Activated T-helper 2 cell treated with anti-CD3 and anti-CD28 coated beads, Interferon-gamma antibody, Interleukin-2, Interleukin-4, amounts not matched to agents 10 μg/mL and 5 μg/mL and 100 μg/mL, durations not matched to agents 14 hours and 24 hours and 36 hours (primary cell): ENCODE data around the gene IGSF21. TPM values are rescaled to one million over a fixed set of nuclear protein-coding genes. Genes with fewer than 3 reads are reported as not detected.

Experiments used
- DNase-seq: peaks from one replicate; pipeline ENCODE4 v3.0.0; 2021; ENCODE audit warnings: low spot score
- H3K27ac Mint-ChIP-seq: one replicate; pipeline ENCODE4 v1.8.0; 2021; ENCODE audit warnings: mixed read lengths
- H3K27me3 Mint-ChIP-seq: one replicate; pipeline ENCODE4 v1.8.0; 2021; ENCODE audit warnings: low read depth, mixed read lengths
- H3K36me3 Mint-ChIP-seq: one replicate; pipeline ENCODE4 v1.8.0; 2021; ENCODE audit warnings: low read depth, mixed read lengths
- H3K4me1 Mint-ChIP-seq: one replicate; pipeline ENCODE4 v1.8.0; 2021; ENCODE audit warnings: low read depth, mixed read lengths
- H3K4me3 Mint-ChIP-seq: one replicate; pipeline ENCODE4 v1.8.0; 2021; ENCODE audit warnings: low read depth, mild to moderate bottlenecking, moderate library complexity, mixed read lengths
- H3K9me3 Mint-ChIP-seq: one replicate; pipeline ENCODE4 v1.8.0; 2021; ENCODE audit warnings: mixed read lengths
- intact Hi-C: fragments of 100-400 bp; cut with micrococcal nuclease; formaldehyde crosslinking; loops from one replicate; pipeline ENCODE4 v1.15.1; 2023
- total RNA-seq: library from RNA; stranded (reverse); gene quantifications from 2 replicates; pipeline ENCODE4 v1.2.3, GENCODE V29; 2022

IGSF21 gene
- total RNA-seq, 1 donor from 2014 or later, result not detected

DNA sequence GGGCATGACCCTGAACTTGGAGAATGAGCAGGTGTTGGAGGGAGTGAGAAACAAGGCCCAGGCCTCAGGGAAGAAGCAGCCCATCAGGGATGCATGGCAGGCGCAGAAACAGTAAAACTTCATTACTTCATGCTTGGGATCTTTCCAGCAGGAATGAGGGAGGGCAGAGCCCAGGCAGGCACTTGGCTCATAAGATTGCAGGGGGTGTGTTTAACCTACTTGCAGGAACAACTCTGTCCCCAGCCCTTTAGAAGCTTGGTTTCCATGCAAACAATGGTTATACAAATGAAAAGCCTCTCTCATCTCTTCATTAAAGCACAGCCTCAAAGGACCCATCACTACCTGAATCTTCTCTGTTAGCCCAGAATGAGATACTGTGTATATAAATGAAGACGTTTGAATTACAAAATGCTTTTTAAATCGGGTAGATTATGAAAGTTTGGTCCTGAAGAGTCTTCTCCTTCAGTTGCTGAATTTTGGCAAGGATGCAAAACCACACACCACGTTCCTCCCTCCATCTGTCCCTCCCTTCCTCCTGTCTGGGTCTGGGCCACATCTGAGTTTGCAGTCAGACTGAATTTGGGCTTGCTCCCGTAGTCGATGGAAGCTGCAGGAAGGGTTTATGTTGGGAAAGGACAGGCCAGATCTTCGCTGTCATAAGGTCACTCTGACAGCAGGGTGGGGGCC, 218.8 kb downstream of the IGSF21 start:
- no peak overlapping the region for H3K27ac Mint-ChIP-seq
- H3K27me3 Mint-ChIP-seq, result no peaks in the 10 kb centered on the region
- intact Hi-C loops, result no loop called here
- H3K9me3 Mint-ChIP-seq, result no peaks in the 10 kb centered on the region
- DNase-seq, result no peak
- no peaks in the 10 kb centered on the region for H3K4me1 Mint-ChIP-seq
- no peaks in the 10 kb centered on the region for H3K36me3 Mint-ChIP-seq
- no peak overlapping the region for H3K4me3 Mint-ChIP-seq

DNA sequence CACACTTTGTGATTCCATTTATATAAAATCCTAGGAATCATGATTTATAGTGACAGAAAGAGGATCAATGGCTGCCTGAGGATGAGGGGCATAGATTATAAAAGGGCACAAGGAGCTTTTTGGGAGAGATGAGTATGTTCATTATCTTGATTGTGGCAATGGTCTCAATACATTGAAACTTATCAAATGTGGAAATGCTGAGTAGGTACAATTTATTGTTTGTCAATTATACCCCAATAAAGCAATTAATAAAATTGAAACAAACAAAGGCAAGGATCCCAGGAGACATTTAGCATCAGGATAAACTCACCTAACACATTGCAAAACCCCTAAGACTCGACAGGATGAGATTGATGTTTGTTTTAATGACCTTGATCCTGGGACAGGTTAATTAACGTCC, 220.1 kb downstream of the IGSF21 start:
- intact Hi-C loops, result no loop called here
- Mint-ChIP-seq H3K4me1 (no peaks in the 10 kb centered on the region), H3K4me3 (no peak overlapping the region)

DNA sequence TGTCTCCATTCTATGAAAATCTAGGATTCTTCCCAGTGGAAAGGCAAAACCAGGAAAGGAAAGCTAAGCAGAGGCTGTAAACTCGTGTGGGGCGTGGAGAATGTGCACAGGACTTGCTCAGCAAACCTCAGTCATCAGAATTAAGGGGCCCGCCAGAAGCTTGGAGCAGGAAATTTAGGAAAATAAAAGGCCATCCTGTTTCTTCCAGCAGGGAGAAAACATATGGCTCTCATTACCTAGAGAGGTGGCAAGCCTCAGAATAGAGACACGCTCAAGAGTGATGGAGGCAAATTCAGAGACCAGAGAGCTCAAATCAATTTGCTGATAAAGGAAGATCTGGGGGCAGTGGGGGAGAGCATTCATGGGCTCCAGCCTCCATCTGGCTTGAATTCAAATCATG, 221.2 kb downstream of the IGSF21 start:
- Mint-ChIP-seq H3K27me3 (no peaks in the 10 kb centered on the region), H3K4me3 (no peak overlapping the region), H3K9me3 (no peaks in the 10 kb centered on the region), H3K4me1 (no peaks in the 10 kb centered on the region), H3K27ac (no peak overlapping the region), H3K36me3 (no peaks in the 10 kb centered on the region)
- DNase-seq, result no peak
- intact Hi-C loops, result no loop called here

More for the DNA sequence above, 220.1 kb downstream of the IGSF21 start:
- Mint-ChIP-seq H3K9me3 (no peaks in the 10 kb centered on the region), H3K27ac (no peak overlapping the region), H3K36me3 (no peaks in the 10 kb centered on the region), H3K27me3 (no peaks in the 10 kb centered on the region)
- no peak for DNase-seq

DNA sequence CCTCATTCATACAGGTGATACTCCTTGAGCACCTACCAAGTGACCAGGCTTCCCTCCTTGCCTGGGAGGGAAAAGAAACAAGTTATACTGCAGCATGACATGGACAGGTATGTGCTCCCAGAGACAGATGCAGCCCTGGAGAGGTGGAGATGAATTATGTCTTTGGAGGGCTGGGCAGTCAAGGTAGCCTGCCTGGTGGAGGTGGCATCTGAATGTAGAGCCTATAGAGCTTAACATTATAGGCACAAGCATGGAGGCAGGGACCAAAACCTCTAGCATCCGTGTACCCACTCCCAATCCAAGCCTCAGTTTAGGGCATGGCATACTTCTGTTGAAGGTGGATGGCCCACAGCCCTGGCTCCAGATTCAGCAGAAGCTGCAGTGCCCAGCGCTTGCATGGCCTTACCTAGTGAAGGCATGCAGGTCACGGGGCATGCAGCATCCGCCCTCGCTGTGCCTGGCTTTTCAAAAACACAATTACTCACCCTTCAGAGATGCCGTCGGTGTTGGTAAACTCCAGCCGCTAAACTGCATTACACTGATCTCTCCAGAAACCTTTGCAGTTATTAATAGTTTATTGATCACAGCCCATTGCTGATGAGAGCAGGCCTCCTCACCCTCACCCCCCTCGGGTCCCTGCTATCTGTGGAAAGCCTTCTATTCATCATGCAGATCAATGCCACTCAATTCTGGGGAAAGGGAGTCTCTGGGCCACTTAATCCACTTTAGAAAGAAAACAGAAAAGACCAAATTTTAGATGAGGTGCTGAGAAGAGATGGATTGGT, 222.1 kb downstream of the IGSF21 start:
- no peaks in the 10 kb centered on the region for H3K27me3 Mint-ChIP-seq
- H3K4me1 Mint-ChIP-seq, result no peaks in the 10 kb centered on the region
- H3K27ac Mint-ChIP-seq, result no peak overlapping the region
- DNase-seq, result no peak
- no peak overlapping the region for H3K4me3 Mint-ChIP-seq
- no peaks in the 10 kb centered on the region for H3K9me3 Mint-ChIP-seq
- H3K36me3 Mint-ChIP-seq, result no peaks in the 10 kb centered on the region
- intact Hi-C loops, result no loop called here

DNA sequence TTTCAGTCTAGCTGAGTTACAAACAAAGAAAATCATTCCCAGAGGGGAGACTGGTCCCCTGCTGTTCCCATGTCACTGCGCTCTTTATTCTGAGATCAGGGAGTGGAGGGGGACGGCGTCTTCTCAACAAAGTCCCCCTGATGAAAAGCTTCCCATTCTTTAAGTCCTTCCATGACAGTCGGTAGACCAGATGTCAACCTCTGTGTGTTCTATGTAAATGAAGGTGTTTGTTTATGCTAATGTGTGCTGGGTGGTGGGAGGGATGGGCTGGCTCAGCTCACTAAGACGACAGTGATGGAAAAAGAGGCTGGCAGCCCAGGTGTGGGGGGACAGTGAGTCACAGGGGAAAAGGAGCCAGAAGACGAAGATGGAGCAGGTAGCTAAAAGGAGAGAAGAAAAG, 225.0 kb downstream of the IGSF21 start:
- Mint-ChIP-seq H3K9me3 (no peaks in the 10 kb centered on the region), H3K36me3 (no peaks in the 10 kb centered on the region), H3K4me1 (no peaks in the 10 kb centered on the region), H3K27me3 (no peaks in the 10 kb centered on the region), H3K4me3 (no peak overlapping the region), H3K27ac (no peak overlapping the region)
- intact Hi-C loops, result no loop called here
- no peak for DNase-seq

DNA sequence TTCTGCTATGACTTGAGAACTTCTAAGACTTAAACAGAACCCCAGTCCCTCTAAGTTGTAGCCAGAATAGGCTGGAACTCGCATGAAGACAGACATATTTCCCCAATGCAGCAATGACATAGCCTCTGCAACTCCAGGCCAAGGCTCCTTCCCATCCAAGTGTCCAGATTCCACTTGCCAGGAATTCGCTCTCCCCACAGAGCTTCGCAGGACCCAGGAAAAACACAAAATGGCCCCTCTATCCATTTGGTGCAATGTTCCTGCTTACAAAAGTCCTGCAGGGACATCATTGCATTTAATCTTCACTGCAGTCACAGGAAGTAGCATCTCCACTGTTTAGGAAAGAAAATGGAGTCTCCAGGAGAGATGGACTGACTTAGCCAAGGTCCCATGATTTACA, 225.6 kb downstream of the IGSF21 start:
- no peak for DNase-seq
- Mint-ChIP-seq H3K9me3 (no peaks in the 10 kb centered on the region), H3K27me3 (no peaks in the 10 kb centered on the region), H3K4me3 (no peak overlapping the region), H3K27ac (no peak overlapping the region), H3K36me3 (no peaks in the 10 kb centered on the region), H3K4me1 (no peaks in the 10 kb centered on the region)
- intact Hi-C loops, result no loop called here

DNA sequence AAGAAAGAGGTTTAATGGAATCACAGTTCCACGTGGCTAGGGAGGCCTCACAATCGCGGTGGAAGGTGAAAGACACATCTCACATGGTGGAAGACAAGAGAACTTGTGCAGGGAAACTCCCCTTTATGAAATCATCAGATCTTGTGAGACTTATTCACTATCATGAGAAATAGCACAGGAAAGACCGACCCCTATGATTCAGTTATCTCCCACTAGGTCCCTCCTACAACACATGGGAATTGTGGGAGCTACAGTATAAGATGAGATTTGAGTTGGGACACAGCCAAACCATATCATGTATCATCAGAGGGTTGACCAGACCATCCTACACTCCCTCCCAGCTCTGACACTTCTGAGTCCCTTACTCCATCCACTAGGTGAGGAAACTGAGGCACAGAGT, 229.2 kb downstream of the IGSF21 start:
- Mint-ChIP-seq H3K36me3 (no peaks in the 10 kb centered on the region), H3K9me3 (no peaks in the 10 kb centered on the region)

DNA sequence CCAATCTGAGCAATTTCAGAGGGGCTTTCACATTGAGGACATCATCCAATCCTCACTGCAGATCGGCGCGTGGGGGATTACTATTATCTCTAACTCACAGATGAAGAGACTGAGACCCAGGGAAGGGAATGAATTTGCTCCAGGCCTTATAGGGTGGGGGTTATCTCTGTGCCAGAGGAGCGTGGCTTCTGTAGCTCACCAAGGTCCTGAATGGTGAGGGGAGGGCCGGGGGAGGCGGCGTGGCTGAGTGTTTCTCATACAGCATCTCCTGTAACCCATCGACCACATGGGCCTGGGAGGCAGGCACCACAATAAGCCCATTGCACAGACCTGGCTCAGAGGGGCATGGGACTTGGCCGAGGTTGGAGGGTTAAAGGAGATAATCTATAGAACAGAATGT, 230.2 kb downstream of the IGSF21 start:
- no peaks in the 10 kb centered on the region for H3K4me1 Mint-ChIP-seq

More for the DNA sequence above, 229.2 kb downstream of the IGSF21 start:
- no peaks in the 10 kb centered on the region for H3K4me1 Mint-ChIP-seq
- H3K4me3 Mint-ChIP-seq, result no peak overlapping the region
- no peak for DNase-seq
- H3K27ac Mint-ChIP-seq, result no peak overlapping the region
- H3K27me3 Mint-ChIP-seq, result no peaks in the 10 kb centered on the region
- intact Hi-C loops, result no loop called here

DNA sequence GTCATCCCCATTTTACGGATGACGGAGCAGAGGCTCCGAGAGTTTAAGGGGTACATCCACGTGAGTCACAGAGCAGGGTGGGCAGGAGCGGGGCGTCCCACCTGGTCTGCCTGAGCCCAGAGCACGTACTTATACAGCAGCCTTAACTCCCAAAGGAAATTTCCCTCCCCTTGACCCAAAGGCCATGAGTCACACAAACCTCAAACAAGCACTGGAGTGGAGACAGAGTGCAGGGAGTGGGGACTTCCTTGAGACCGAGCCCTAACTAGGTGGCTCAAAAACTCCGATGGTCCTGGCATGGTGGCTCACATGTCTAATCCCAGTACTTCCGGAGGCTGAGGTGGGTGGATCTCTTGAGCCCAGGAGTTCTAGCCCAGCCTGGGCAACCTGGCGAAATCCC, 231.6 kb downstream of the IGSF21 start:
- Mint-ChIP-seq H3K27ac (no peak overlapping the region), H3K9me3 (no peaks in the 10 kb centered on the region), H3K4me1 (no peaks in the 10 kb centered on the region), H3K36me3 (no peaks in the 10 kb centered on the region), H3K27me3 (no peaks in the 10 kb centered on the region), H3K4me3 (no peak overlapping the region)
- DNase-seq, result no peak
- intact Hi-C loops, result no loop called here

More for the DNA sequence above, 230.2 kb downstream of the IGSF21 start:
- Mint-ChIP-seq H3K9me3 (no peaks in the 10 kb centered on the region), H3K27ac (no peak overlapping the region), H3K4me3 (no peak overlapping the region), H3K36me3 (no peaks in the 10 kb centered on the region), H3K27me3 (no peaks in the 10 kb centered on the region)
- DNase-seq, result no peak
- intact Hi-C loops, result no loop called here

DNA sequence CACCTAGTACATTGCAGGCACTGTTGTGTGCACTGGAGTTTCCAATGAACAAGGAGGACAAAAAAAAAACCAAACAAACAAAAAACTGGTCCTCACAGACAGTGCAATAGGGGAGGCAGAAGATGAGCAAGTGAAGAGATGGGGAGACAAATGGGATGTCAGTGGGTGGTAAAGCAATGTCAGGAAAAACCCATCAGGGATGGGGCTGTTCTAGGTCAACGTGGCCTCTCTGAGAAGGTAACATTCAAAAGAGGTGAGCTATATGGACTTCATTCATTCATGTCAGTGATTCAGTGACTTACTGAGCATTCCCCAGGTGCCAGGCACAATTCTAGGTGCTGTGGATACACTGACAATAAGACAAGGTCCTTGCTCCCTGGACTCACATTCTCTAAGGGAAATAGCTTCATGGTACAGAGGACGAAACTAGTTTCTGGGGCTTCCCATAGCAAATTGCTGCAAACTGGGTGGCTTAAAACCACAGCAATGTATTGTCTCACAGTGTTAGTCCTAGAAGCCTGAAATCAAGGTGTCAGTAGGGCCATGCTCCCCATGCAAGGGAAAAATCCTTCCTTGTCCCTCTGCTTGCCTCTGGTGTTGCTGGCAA, 232.7 kb downstream of the IGSF21 start:
- no peak overlapping the region for H3K4me3 Mint-ChIP-seq
- H3K27ac Mint-ChIP-seq, result no peak overlapping the region
- no peaks in the 10 kb centered on the region for H3K36me3 Mint-ChIP-seq
- DNase-seq, result no peak
- H3K9me3 Mint-ChIP-seq, result no peaks in the 10 kb centered on the region
- intact Hi-C loops, result no loop called here
- no peaks in the 10 kb centered on the region for H3K27me3 Mint-ChIP-seq
- no peaks in the 10 kb centered on the region for H3K4me1 Mint-ChIP-seq

DNA sequence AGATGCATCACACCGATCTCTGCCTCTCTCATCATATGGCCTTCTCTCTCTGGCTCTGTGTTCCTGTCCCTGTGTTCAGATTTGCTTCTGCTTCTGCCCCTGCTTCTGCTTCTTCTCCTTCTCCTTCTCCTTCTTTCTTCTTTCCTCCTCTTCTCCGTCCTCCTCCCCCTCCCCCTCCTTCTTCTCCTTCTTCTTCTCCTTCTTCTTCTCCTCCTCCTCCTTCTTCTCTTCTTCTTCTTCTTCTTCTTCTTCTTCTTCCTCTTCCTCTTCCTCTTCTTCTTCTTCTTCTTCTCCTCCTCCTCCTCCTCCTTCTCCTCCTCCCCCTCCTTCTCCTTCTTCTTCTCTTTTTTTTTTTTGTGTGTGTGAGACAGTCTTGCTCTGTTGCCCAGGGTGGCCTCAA, 233.2 kb downstream of the IGSF21 start:
- Mint-ChIP-seq H3K27me3 (no peaks in the 10 kb centered on the region), H3K4me1 (no peaks in the 10 kb centered on the region), H3K4me3 (no peak overlapping the region), H3K9me3 (no peaks in the 10 kb centered on the region), H3K36me3 (no peaks in the 10 kb centered on the region), H3K27ac (no peak overlapping the region)
- intact Hi-C loops, result no loop called here
- no peak for DNase-seq

DNA sequence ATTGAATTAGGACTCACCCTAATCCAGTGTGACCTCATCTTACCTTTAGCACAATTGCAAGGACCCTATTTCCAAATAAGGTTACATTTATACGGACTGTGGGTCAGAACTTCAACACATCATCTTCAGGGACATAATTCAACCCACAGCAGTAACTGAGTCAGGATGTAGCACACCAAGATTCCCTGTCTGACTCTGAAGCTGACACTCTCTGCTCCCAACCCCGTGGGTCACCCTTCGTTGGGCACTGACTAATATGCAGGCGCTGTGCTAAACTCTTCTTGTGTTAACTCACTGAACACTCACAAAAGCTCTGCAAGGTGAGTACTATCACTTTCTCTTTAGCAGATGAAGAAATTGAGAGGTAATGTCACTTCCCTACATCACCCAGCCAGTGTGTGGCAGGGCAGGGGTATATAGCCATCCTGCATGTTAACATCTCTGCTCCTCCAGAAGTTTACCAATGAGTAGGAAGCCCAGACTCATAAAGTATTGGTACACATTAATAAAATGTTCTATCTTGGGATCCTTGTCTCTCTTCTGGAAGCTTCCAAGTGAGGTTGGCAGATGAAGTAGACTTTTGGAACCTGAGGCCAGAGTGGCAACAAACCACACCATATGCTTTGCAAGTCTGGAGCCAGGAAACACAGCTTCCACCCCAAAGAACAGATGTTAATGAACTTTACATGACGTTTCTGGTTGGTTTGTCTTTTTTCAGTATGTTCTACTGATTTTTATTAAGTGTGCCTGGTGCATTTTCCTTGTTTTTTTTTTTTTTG, 233.9 kb downstream of the IGSF21 start:
- H3K27me3 Mint-ChIP-seq, result no peaks in the 10 kb centered on the region
- no peak for DNase-seq
- H3K4me3 Mint-ChIP-seq, result no peak overlapping the region
- no peaks in the 10 kb centered on the region for H3K9me3 Mint-ChIP-seq
- H3K27ac Mint-ChIP-seq, result no peak overlapping the region
- no peaks in the 10 kb centered on the region for H3K4me1 Mint-ChIP-seq
- intact Hi-C loops, result no loop called here
- no peaks in the 10 kb centered on the region for H3K36me3 Mint-ChIP-seq
